KG1 (cell line): ENCODE data around the gene VPS29.
A peak's percentile ranks its signal among the peaks of the same experiment; 100 is the strongest.
"Not testable (repeated sequence)": the region's sequence is repeated elsewhere in the genome, so short reads cannot be mapped to it uniquely, and the experiment has no call there.

Experiments used
- DNase-seq: peaks from one replicate; lab custom pipeline; 2025; lab: John Stamatoyannopoulos, UW

Gene VPS29

DNA sequence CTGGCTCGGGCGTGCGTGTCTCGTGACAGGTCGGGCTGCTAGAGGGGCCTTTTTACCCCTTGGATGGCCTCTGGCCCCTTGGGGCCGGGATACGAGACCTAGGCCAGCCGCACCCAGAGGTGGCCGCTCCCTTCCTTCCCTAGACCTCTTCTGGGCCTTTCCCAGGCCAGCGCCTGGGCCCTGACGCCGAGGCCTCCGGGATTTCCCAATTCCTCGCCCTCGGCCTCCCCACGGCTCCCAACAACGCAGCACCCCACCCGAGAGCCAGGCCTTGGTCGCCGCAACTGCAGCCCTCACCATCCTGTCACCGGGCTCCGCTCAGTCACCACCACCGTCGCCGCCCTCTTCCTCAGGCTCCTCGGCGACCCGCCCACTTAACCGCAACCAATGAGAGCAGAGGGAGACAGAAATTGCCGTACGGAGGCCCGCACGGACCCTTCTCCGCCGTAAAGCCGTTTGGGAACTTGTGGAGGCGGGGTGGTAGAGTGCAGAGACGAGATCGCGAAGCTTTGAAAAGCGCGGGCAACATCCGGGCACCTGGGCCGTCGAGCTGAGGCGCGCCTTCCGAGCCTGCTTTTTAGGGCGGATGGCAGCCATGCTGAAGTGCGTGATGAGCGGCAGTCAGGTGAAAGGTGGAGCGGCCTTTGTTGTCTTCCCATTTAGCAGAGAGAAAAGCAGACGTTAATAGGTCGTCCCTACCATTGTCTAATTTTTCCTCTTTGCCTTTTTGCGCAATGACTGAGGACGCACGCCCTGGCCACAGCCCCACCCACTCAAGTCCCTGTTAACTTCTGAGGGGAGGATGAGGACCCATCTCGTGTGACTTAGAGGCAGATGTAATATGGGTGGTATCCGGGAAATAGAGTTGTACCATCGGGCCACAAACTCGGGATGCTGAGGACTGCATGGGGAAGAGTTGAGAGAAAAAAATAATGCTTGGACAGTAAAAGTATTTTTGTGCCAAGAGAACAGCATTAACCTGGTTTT lies at the start of gene VPS29, which contains the start of gene RAD9B:
TSS of gene VPS29 (minus strand) at position 360 of the 987 bp plus-strand sequence. CDS start at position 300, 60 bp downstream.
TSS of gene RAD9B (plus strand) at position 580 of the 987 bp plus-strand sequence. CDS start at position 587, 7 bp downstream.
- DNase-seq = peak; percentile 91

- no peak for DNase-seq
Observed at GRCh38 chr12:110550981-110551380, 49.1 kb upstream of the VPS29 start.

DNA sequence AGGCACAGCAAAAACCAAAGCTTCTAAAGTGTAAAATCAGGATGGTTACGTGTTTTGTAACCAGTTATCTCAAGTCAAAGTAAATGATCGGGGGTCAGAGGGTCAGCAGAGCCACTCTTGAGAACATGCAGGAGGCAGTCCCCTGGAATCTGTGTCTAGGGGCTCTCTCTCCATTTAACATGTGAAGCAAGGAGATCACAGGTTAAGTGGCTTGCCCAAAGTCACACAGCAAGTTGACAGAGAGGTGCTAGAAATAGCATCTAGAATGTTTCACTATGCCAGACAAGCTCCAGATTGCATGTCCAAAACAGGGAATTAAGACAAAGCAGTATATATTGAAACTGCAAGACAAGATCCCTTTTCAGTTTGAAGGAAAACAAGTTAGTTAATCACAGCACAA lies 47.8 kb upstream of the VPS29 start:
- no peak for DNase-seq

- DNase-seq = no peak
Observed at GRCh38 chr12:110548678-110549077, 46.8 kb upstream of the VPS29 start.

- DNase-seq = no peak
Observed at GRCh38 chr12:110547090-110547489, 45.2 kb upstream of the VPS29 start.

- no peak for DNase-seq
Observed at GRCh38 chr12:110546339-110546738, 44.4 kb upstream of the VPS29 start.

GRCh38 chr12:110545812-110546211 lies 43.9 kb upstream of the VPS29 start:
- DNase-seq = no peak

GRCh38 chr12:110545259-110545658 lies 43.3 kb upstream of the VPS29 start:
- not testable (repeated sequence) for DNase-seq

GRCh38 chr12:110543965-110544364 lies 42.1 kb upstream of the VPS29 start:
- DNase-seq = no peak

GRCh38 chr12:110543252-110543959 lies 41.5 kb upstream of the VPS29 start:
- DNase-seq = no peak

DNA sequence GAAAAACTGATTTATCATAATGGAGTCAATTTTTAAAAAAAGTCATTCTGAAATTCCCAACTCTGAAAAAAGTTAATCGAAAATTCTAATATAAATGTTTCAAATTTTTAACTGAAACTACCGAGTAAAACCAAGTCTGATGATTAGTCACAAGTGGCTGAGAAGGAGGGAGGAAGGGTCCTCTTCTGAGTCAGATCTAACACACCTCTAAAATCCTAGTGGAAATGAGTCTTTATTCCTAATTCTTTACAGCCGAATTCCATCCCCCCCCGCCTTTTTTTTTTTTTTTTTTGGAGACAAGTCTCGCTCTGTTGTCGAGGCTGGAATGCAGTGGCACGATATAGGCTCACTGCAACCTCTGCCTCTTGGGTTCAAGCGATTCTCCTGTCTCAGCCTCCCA lies 38.1 kb upstream of the VPS29 start:
- DNase-seq = no peak

GRCh38 chr12:110538869-110539622 lies 37.1 kb upstream of the VPS29 start:
- no peak for DNase-seq

- no peak for DNase-seq
Observed at GRCh38 chr12:110537605-110538409, 35.9 kb upstream of the VPS29 start.

- no peak for DNase-seq
Observed at GRCh38 chr12:110536834-110537604, 35.1 kb upstream of the VPS29 start.

DNA sequence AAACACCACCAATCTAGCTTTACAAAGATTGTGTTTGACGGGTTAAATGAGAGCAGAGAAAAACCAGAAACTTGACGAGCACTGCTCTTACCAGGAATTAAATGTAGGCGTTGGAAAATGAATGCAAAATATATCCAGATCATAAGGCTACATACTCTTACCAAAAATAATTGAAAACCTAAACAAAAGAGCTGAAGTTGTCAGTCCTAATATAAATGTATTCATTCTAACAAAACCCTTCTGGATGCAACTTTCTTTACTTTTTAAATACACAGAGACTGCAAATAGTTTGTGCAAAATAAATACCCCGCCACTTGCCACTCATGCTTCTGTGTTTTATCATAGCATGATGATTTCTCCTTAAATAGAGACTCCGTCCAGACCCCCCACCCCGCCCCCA lies 32.9 kb upstream of the VPS29 start:
- DNase-seq = no peak

- DNase-seq = no peak
Observed at GRCh38 chr12:110533607-110534006, 31.7 kb upstream of the VPS29 start.

DNA sequence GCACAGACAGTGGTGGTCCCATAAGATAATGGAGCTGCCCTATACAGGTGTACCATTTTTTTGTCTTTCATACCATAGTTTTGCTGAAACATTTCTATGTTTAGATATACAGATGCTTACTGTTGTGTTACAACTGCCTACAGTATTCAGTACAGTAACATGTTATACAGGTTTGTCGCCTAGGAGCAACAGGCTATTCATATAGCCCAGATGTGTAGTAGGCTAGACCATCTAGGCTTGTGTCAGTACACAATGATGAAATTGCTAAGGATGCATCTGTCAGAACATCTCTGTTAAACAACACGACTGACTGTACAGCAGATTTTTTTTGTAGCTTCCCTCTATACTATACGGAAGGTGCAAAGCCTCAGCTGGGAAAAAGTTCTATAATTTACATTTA lies 30.7 kb upstream of the VPS29 start:
- DNase-seq = no peak

- no peak for DNase-seq
Observed at GRCh38 chr12:110531741-110532333, 29.9 kb upstream of the VPS29 start.

DNA sequence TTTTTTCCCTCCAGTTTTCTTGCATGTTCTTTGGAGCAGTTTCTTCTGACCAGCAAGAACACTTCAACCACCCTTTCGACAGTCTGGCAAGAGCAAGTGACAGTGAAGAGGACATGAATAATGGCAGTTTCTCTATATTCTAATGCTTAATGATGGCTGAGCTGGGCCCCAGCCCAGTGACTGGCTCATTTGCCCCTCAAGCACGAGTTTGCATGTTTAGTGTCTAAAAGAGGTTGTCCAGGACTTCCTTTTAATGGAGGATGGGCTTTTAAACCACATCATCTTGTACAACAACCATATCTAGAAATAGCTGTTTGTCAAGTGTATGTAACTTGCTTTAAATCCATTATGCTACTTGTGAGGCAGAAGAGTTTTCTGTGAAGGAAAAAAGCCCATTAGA lies 28.6 kb upstream of the VPS29 start:
- no peak for DNase-seq

GRCh38 chr12:110528277-110528839 lies 26.4 kb upstream of the VPS29 start:
- DNase-seq = no peak
